Measurements from ENCODE around the gene KIAA0753.
"Not testable (repeated sequence)": the region's sequence is repeated elsewhere in the genome, so short reads cannot be mapped to it uniquely, and the experiment has no call there.

KIAA0753 gene

DNA sequence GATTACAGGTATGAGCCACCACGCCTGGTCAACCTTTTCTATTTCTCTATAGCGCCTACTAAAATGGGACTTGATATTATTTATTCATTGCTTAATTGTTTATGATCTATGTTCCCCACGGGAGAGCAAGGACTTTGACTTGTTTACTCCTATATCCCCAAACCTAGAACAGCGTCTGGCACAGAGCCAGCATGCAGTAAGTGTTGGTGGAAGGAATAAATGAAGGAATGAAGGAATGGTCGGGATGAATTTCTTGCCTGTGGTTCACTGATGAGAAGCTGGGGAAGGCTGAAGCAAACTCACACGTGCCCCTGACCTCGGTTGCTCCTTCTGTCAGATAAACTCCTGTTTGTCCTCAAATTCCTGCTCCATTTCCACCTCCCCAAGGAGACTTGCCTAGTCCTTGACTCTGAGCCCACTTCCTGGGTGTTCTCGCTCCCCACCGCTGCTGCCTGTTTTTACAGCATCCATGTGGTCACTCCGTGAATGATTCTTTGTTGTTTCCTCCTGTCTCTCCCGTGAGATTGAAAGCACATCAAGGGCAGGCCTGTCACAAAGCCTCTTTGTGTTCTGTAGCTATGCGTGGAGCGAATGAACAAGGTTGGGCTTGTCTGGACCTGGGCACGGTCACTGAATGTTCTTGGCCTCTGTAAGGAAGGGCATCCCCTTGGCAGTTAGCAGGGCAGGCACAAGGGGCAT, 28.4 kb upstream of the KIAA0753 start:
- TF ChIP-seq, protein P1, sequence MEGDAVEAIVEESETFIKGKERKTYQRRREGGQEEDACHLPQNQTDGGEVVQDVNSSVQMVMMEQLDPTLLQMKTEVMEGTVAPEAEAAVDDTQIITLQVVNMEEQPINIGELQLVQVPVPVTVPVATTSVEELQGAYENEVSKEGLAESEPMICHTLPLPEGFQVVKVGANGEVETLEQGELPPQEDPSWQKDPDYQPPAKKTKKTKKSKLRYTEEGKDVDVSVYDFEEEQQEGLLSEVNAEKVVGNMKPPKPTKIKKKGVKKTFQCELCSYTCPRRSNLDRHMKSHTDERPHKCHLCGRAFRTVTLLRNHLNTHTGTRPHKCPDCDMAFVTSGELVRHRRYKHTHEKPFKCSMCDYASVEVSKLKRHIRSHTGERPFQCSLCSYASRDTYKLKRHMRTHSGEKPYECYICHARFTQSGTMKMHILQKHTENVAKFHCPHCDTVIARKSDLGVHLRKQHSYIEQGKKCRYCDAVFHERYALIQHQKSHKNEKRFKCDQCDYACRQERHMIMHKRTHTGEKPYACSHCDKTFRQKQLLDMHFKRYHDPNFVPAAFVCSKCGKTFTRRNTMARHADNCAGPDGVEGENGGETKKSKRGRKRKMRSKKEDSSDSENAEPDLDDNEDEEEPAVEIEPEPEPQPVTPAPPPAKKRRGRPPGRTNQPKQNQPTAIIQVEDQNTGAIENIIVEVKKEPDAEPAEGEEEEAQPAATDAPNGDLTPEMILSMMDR (IDR thresholded peaks at IDR 0.05; ENCODE audit: insufficient read depth, low read depth, low read length, missing control alignments), result no peak
- no peak overlapping the region for H3K4me3 ChIP-seq (ENCODE audit: low read length)
- DNase-seq (ENCODE audit: low read depth), result peak; percentile 37

DNA sequence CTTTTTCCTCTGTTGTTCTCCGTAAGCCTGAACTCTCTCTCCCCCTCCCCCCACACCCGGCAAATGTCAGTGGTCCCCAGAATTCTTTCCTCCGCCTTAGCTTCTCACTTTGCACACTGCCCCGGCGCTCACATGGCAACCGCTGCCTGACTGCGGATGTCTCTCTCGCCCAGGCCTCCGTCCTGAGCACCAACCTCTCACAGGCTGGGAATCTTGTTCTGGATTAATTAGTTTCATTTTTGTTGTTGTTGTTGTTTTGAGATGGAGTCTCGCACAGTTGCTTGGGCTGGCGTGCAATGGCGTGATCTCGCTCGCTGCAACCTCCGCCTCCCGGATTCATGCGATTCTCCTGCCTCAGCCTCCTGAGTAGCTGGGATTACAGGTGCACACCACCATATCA, 27.7 kb upstream of the KIAA0753 start:
- no peak overlapping the region for H3K4me3 ChIP-seq (ENCODE audit: low read length)
- TF ChIP-seq, protein P1 (IDR thresholded peaks at IDR 0.05; ENCODE audit: insufficient read depth, low read depth, low read length, missing control alignments), result no peak
- no peak for DNase-seq (ENCODE audit: low read depth)

DNA sequence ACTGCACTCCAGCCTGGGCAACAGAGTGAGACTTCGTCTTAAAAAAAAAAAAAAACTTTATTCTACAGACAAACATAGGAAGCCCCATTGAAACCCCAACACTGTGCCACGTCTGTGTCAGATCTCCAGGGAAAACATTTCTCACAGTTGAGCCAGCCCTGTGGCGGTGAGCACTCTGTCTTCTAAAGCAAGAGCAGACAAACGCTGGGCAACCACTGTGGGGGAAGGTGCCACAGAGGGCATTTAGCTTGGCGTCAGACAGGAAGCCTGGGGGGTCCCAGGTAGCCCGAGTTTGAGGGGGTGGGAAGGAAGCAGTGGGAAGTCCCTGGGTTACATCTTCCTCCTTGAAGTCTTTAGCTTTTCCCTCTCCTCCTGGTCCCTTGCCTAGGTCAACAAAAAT, 27.0 kb upstream of the KIAA0753 start:
- TF ChIP-seq, protein P1 (IDR thresholded peaks at IDR 0.05; ENCODE audit: insufficient read depth, low read depth, low read length, missing control alignments), result no peak
- H3K4me3 ChIP-seq (ENCODE audit: low read length), result no peak overlapping the region
- no peak for DNase-seq (ENCODE audit: low read depth)

DNA sequence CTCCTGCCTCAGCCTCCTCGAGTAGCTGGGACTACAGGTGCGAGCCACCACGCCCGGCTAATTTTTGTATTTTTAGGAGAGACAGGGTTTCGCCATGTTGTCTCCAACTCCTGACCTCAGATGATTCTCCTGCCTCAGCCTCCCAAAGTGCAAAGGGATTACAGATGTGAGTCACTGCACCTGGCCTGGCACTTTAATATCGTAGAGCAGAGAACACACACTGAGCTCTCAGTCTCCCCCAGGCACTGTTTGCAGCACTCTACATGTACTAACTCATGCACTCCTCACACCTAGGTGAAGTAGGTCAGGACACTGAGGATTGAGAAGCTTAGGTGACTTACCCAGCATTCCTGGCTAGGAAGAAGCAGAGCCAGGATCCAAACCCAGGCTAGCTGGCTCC, 26.0 kb upstream of the KIAA0753 start:
- TF ChIP-seq, protein P1 (IDR thresholded peaks at IDR 0.05; ENCODE audit: insufficient read depth, low read depth, low read length, missing control alignments), result no peak
- DNase-seq (ENCODE audit: low read depth), result peak; percentile 77
- H3K4me3 ChIP-seq (ENCODE audit: low read length), result no peak overlapping the region

DNA sequence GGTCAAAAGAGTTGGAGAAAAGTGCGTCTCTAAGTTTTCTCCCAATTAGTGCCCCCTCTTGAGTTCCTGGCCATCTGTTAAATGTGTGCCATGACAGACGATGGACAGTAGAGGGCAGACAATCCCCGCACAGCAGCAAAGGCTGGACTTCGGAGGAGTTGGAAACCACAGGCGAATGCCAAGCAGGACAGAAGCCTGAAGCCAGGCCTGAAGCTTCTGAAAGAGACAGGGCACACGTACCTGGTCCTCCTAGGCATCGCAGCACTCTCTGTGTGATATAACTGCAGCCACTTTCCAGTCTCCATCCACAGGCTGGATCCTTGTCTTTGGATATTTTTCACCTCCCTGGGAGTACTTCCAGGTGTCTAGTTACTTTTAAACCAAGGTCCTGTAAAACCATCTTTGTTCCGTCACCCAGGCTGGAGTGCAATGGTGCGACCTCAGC, 25.6 kb upstream of the KIAA0753 start:
- no peak overlapping the region for H3K4me3 ChIP-seq (ENCODE audit: low read length)
- TF ChIP-seq, protein P1 (IDR thresholded peaks at IDR 0.05; ENCODE audit: insufficient read depth, low read depth, low read length, missing control alignments), result peak; percentile 97
- peak; percentile 89 for DNase-seq (ENCODE audit: low read depth)

DNA sequence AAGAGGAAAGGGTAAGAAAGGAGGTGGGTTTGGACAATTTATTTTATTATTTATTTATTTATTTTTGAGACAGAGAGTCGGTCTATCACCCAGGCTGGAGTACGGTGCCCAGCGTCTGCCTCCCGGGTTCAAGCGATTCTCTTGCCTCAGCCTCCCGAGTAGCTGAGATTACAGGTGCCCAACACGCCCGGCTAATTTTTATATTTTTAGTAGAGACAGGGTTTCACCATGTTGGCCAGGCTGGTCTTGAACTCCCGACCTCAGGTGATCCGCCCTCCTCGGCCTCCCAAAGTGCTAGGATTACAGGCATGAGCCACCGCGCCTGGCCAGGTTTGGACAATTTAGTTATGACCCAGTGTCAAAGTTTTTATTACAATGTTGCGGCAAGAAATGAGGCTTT, 22.7 kb upstream of the KIAA0753 start:
- not testable (repeated sequence) for DNase-seq (ENCODE audit: low read depth); H3K4me3 ChIP-seq (ENCODE audit: low read length)

DNA sequence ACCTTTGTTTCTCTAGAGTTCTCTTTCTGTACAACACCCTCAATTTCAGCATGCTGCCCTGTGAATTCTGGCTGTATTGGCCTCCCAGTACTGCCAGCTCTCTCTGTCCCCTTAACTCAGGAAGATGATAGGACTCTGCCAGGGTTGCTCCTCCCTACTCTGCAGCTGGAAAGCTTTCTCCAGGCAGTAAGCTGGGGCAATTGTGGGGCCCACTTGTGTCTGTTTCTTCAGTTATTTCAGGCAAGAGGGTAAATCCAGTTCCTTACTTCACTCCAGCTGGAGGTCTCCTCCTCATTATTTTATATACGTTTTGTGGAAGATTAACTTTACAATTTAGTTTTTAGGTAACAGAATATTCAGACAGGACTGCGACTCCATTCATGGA, 20.9 kb upstream of the KIAA0753 start:
- no peak for DNase-seq (ENCODE audit: low read depth)
- H3K4me3 ChIP-seq (ENCODE audit: low read length), result no peak overlapping the region
- TF ChIP-seq, protein P1 (IDR thresholded peaks at IDR 0.05; ENCODE audit: insufficient read depth, low read depth, low read length, missing control alignments), result no peak

Data from epithelial cell of esophagus (primary cell).